Endodermal cell (in vitro differentiated cells): ENCODE data around the gene PTPRO. TPM values are rescaled to one million over a fixed set of nuclear protein-coding genes. Genes with fewer than 3 reads are reported as not detected.

ENCODE experiments used
- DNase-seq: peaks from one replicate; pipeline ENCODE4 v3.0.0-alpha.2; 2017
- H3K27ac ChIP-seq: 2 replicates; pipeline ENCODE4 v1.5.1; 2013; ENCODE audit warnings: mild to moderate bottlenecking, low read depth, low read length, moderate library complexity
- H3K27me3 ChIP-seq: 2 replicates; pipeline ENCODE4 v1.6.1; 2013; ENCODE audit warnings: mild to moderate bottlenecking, low read length, moderate library complexity; ENCODE audit not compliant: insufficient read depth, control insufficient read depth, poor library complexity, severe bottlenecking
- H3K36me3 ChIP-seq: 2 replicates; pipeline ENCODE4 v1.7.0; 2013; ENCODE audit warnings: mild to moderate bottlenecking, low read length, moderate library complexity; ENCODE audit not compliant: control insufficient read depth, insufficient read depth
- H3K4me1 ChIP-seq: one replicate; pipeline ENCODE4 v1.7.0; 2013; ENCODE audit warnings: low read length; ENCODE audit not compliant: control insufficient read depth, insufficient read depth
- H3K4me3 ChIP-seq: 2 replicates; pipeline ENCODE4 v1.5.1; 2013; ENCODE audit warnings: mild to moderate bottlenecking, low read length, moderate library complexity
- H3K9ac ChIP-seq: 2 replicates; pipeline ENCODE4 v1.6.1; 2013; ENCODE audit warnings: mild to moderate bottlenecking, low read length, moderate library complexity; ENCODE audit not compliant: poor library complexity, severe bottlenecking; ENCODE audit errors: extremely low read depth
- H3K9me3 ChIP-seq: 2 replicates; pipeline ENCODE4 v1.6.1; 2013; ENCODE audit warnings: mild to moderate bottlenecking, low read length, moderate library complexity; ENCODE audit not compliant: control insufficient read depth
- H3K27ac Mint-ChIP-seq: 2 replicates; pipeline ENCODE4 v1.8.0; 2020; ENCODE audit warnings: mixed read lengths
- H3K27me3 Mint-ChIP-seq: 2 replicates; pipeline ENCODE4 v1.8.0; 2021; ENCODE audit warnings: mild to moderate bottlenecking, mixed read lengths; ENCODE audit not compliant: insufficient read depth
- H3K36me3 Mint-ChIP-seq: 2 replicates; pipeline ENCODE4 v1.8.0; 2020; ENCODE audit warnings: low read depth, mixed read lengths
- H3K4me1 Mint-ChIP-seq: 2 replicates; pipeline ENCODE4 v1.8.0; 2020; ENCODE audit warnings: mixed read lengths
- H3K4me3 Mint-ChIP-seq: 2 replicates; pipeline ENCODE4 v1.8.0; 2020; ENCODE audit warnings: mild to moderate bottlenecking, moderate library complexity, mixed read lengths
- H3K9me3 Mint-ChIP-seq: 2 replicates; pipeline ENCODE4 v1.8.0; 2020; ENCODE audit warnings: mild to moderate bottlenecking, mixed read lengths
- WGBS, 2 experiments: methylation state at CpG; one replicate each; pipeline versions ENCODE4 v1.1.5 to v1.1.7; 2013; ENCODE audit warnings: missing lambda C conversion rate in 2 of 2, mixed read lengths in 1 of 2; ENCODE audit not compliant: insufficient coverage in 1 of 2, insufficient read length in 1 of 2; 5-methylcytosine and 5-hydroxymethylcytosine counted together
- total RNA-seq, 2 donors: library from RNA; stranded (reverse); fragmentation: NEBNext Ultra II Directional in 1 of 2; extraction: Animal tissue kit (Norgen Biotek cat#: 25700) in 1 of 2; gene quantifications; 2 replicates in 1 of 2; 3 replicates in 1 of 2; pipeline ENCODE4 v1.2.1, GENCODE V29; 2021
- TF ChIP-seq, protein P1 (sequence below): fragments of 200-600 bp; sonication (generic); conservative IDR thresholded peaks from 2 replicates; pipeline ENCODE4 v1.5.0; 2021; ENCODE audit warnings: antibody characterized with exemption, mild to moderate bottlenecking

Gene PTPRO
- total RNA-seq, 2 donors from 2014 or later, result 0.31 TPM; not detected in 1

DNA sequence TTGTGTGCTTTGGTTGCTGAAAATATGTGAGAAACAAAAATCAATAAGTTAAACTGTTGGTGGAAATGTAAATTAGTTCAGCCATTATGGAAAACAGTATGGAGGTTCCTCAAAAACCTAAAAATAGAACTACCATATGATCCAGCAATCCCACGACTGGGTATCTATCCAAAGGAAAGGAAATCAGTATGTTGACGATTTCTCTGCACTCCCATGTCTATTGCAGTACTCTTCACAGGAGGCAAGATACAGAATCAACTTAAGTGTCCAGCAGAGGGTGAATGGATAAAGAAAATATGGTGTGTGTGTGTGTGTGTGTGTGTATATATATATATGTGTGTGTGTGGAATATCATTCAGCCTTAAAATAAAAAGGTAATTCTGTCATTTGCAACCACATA, 159.5 kb downstream of the PTPRO start:
- Mint-ChIP-seq H3K27me3 (peaks cover 5% of the 10 kb centered on the region), H3K9me3 (no peaks in the 10 kb centered on the region), H3K36me3 (no peaks in the 10 kb centered on the region), H3K27ac (no peak overlapping the region), H3K4me1 (no peaks in the 10 kb centered on the region), H3K4me3 (no peak overlapping the region)
- DNase-seq, result no peak
- Histone ChIP-seq H3K9me3 (no peaks in the 10 kb centered on the region), H3K4me3 (no peak overlapping the region), H3K27ac (no peak overlapping the region), H3K4me1 (no peaks in the 10 kb centered on the region), H3K36me3 (no peaks in the 10 kb centered on the region), H3K27me3 (no peaks in the 10 kb centered on the region), H3K9ac (no peak overlapping the region)
- WGBS, 2 experiments, result 70 to 100% methylated on average over 2 of the region's 2 CpGs
- TF ChIP-seq, protein P1, sequence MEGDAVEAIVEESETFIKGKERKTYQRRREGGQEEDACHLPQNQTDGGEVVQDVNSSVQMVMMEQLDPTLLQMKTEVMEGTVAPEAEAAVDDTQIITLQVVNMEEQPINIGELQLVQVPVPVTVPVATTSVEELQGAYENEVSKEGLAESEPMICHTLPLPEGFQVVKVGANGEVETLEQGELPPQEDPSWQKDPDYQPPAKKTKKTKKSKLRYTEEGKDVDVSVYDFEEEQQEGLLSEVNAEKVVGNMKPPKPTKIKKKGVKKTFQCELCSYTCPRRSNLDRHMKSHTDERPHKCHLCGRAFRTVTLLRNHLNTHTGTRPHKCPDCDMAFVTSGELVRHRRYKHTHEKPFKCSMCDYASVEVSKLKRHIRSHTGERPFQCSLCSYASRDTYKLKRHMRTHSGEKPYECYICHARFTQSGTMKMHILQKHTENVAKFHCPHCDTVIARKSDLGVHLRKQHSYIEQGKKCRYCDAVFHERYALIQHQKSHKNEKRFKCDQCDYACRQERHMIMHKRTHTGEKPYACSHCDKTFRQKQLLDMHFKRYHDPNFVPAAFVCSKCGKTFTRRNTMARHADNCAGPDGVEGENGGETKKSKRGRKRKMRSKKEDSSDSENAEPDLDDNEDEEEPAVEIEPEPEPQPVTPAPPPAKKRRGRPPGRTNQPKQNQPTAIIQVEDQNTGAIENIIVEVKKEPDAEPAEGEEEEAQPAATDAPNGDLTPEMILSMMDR, result no peak

DNA sequence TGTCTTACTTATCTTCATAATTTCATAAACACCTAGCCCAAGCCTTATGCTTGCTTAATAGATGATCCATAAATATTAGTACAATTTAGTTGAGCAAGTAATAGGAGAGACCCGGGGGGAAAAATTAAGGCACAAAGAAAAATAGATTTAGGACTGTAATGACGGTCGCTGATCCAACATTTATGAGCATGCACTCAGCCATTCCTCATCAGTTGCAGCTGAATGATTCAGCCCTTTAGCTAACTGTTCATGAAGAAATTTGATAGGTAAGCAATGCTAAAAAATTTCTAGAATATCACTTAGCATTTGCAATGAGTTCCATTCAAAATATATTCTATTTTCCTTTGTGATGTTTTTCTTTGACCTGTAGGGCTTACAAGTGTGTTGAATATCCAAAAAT, 163.2 kb downstream of the PTPRO start:
- no peaks in the 10 kb centered on the region for H3K9me3 ChIP-seq
- DNase-seq, result no peak
- H3K36me3 Mint-ChIP-seq, result no peaks in the 10 kb centered on the region
- no peaks in the 10 kb centered on the region for H3K4me1 Mint-ChIP-seq
- WGBS, 2 experiments, result 88 to 92% methylated on average over 2 to 3 of the region's 3 CpGs
- H3K27ac ChIP-seq, result no peak overlapping the region
- no peaks in the 10 kb centered on the region for H3K4me1 ChIP-seq
- no peaks in the 10 kb centered on the region for H3K27me3 ChIP-seq
- no peak overlapping the region for H3K9ac ChIP-seq
- H3K27me3 Mint-ChIP-seq, result peaks cover 3% of the 10 kb centered on the region
- no peaks in the 10 kb centered on the region for H3K9me3 Mint-ChIP-seq
- H3K4me3 ChIP-seq, result no peak overlapping the region
- TF ChIP-seq, protein P1, result no peak
- H3K36me3 ChIP-seq, result no peaks in the 10 kb centered on the region
- no peak overlapping the region for H3K4me3 Mint-ChIP-seq
- no peak overlapping the region for H3K27ac Mint-ChIP-seq

DNA sequence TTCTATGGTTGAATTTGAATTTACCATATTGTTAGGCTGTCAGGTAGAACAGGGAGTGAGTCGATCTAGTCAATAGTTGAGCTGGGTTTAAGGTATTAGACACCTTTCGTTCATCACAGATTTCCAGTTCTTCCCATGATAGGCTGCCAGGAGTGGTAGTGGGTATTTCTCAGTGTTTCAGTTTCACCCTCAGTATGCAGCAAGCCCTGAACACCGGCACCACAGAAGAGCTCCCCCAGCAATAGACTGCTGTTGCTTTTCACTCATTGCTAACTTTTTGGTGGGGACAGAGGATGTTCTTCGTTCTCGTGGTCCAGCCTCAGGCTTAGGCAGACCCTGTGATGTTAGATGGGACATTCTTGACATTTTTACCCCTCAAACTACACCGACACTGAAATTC, 164.6 kb downstream of the PTPRO start:
- no peaks in the 10 kb centered on the region for H3K9me3 Mint-ChIP-seq
- no peak for DNase-seq
- H3K36me3 ChIP-seq, result no peaks in the 10 kb centered on the region
- H3K9ac ChIP-seq, result no peak overlapping the region
- no peaks in the 10 kb centered on the region for H3K4me1 Mint-ChIP-seq
- H3K4me3 Mint-ChIP-seq, result no peak overlapping the region
- no peak overlapping the region for H3K27ac ChIP-seq
- no peaks in the 10 kb centered on the region for H3K36me3 Mint-ChIP-seq
- no peak overlapping the region for H3K27ac Mint-ChIP-seq
- H3K4me1 ChIP-seq, result no peaks in the 10 kb centered on the region
- no peaks in the 10 kb centered on the region for H3K27me3 ChIP-seq
- no peaks in the 10 kb centered on the region for H3K9me3 ChIP-seq
- 84 to 86% methylated on average over 2 to 6 of the region's 6 CpGs for WGBS, 2 experiments
- TF ChIP-seq, protein P1, result no peak
- H3K27me3 Mint-ChIP-seq, result peaks cover 3% of the 10 kb centered on the region
- no peak overlapping the region for H3K4me3 ChIP-seq
